GM13977 (cell line): ENCODE data around the gene OSBPL9.

Experiments
- DNase-seq: peaks from one replicate; pipeline ENCODE4 v3.0.0; 2012; ENCODE audit warnings: low spot score
- CTCF ChIP-seq: IDR thresholded peaks from 2 replicates; pipeline ENCODE4 v1.5.1; 2012; ENCODE audit warnings: mild to moderate bottlenecking, control low read depth; ENCODE audit not compliant: insufficient read depth; ENCODE audit errors: extremely low read depth, missing control alignments
- in situ Hi-C: fragments of 300-500 bp; cut with MboI; formaldehyde crosslinking; loops from one replicate; pipeline ENCODE4 v1.12.0; 2022; ENCODE audit warnings: low sequenced_read_pairs, low pct_unique_long_range_greater_than_20kb, mixed read lengths, inconsistent platforms; ENCODE audit not compliant: unreplicated experiment

The OSBPL9 gene

GRCh38 chr1:51649593-51650091 lies 32.8 kb downstream of the OSBPL9 start:
- no peak for TF ChIP-seq CTCF
- in situ Hi-C loops: no loop called here
- no peak for DNase-seq

GRCh38 chr1:51650198-51650597 lies 33.3 kb downstream of the OSBPL9 start:
- in situ Hi-C loops: no loop called here
- no peak for TF ChIP-seq CTCF
- DNase-seq: no peak

DNA sequence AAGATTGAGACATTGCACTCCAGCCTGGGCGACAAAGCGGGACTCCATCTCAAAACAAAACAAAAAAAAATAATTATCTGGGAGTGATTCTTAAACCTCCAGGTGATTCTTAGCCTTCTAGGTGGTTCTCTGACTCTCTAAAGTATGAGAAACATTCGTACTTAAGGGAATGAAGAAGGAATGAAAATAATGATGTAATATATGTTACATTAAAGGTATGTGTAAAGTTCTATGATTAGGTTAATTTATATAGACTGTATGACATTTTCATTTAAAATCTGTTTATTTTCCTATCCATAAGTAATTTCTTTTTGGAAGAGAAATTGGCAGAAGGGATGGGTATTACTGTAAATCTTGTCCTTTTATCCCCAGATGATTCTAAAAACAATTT lies 34.7 kb downstream of the OSBPL9 start:
- TF ChIP-seq CTCF: no peak
- DNase-seq: no peak
- in situ Hi-C loops: no loop called here

DNA sequence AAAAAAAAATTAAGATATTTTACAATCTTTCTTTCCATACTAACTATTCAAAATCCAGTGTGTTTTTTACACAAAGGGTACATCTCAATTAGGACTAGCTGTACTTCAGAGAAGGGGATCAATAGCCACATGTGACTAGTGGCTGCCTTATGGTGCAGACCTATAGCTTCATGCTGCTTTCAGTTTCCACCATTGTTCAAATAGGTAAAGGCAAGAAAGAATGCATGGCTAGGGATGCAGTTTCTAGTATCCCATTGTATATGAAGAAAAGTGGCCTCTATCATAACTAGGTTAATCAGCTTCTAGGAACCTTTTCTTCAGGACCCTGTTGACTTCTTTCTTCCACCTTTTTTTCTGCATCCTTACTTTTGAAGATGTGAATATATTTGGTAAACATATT lies 35.7 kb downstream of the OSBPL9 start:
- TF ChIP-seq CTCF: no peak
- in situ Hi-C loops: no loop called here
- no peak for DNase-seq

- in situ Hi-C loops: no loop called here
- no peak for DNase-seq
- no peak for TF ChIP-seq CTCF
Measured at GRCh38 chr1:51653127-51653526, 36.2 kb downstream of the OSBPL9 start.

DNA sequence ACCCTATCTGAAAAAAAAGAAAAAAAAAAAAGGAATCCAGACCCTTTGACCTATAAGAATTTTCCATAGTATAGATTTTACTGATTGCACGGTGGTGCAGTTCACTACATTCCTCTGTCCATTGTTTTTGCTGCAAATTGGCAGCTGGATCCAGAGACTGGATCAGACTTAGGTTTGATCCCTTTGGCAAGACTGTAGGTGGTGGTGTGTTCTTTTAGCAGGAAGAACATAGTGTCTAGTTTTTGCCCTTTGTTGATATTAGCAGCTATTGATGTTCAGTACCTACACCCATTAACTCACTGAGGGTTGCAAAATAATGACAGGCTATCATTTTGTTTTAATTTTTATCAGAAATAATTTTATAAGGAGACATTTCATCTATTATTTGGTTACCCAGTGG lies 37.1 kb downstream of the OSBPL9 start:
- in situ Hi-C loops: no loop called here
- no peak for TF ChIP-seq CTCF
- no peak for DNase-seq

GRCh38 chr1:51656374-51656773 lies 39.5 kb downstream of the OSBPL9 start:
- no peak for TF ChIP-seq CTCF
- DNase-seq: no peak
- in situ Hi-C loops: no loop called here
